Measurements from ENCODE around the gene SMYD1.

SMYD1 gene

GRCh38 chr2:88057437-88057844, 10.2 kb upstream of the SMYD1 start:
- DNase-seq, result no peak

- no peak for DNase-seq
Observed at GRCh38 chr2:88058191-88058590, 9.4 kb upstream of the SMYD1 start.

GRCh38 chr2:88059979-88060906, 7.4 kb upstream of the SMYD1 start:
- DNase-seq, result peak; percentile 42

GRCh38 chr2:88060907-88061275, 6.7 kb upstream of the SMYD1 start:
- no peak for DNase-seq

GRCh38 chr2:88061295-88061694, 6.3 kb upstream of the SMYD1 start:
- no peak for DNase-seq

- no peak for DNase-seq
Observed at GRCh38 chr2:88066543-88066942, 1.1 kb upstream of the SMYD1 start.

GRCh38 chr2:88067189-88067588, 436 bp upstream of the SMYD1 start:
- DNase-seq, result no peak

GRCh38 chr2:88068044-88068443, 419 bp downstream of the SMYD1 start:
- no peak for DNase-seq

GRCh38 chr2:88069117-88069516, 1.5 kb downstream of the SMYD1 start:
- DNase-seq, result no peak

GRCh38 chr2:88070055-88070454, 2.4 kb downstream of the SMYD1 start:
- DNase-seq, result no peak

- DNase-seq, result no peak
Observed at GRCh38 chr2:88071365-88071764, 3.7 kb downstream of the SMYD1 start.

GRCh38 chr2:88074150-88074549, 6.5 kb downstream of the SMYD1 start:
- DNase-seq, result no peak

- DNase-seq, result no peak
Observed at GRCh38 chr2:88074854-88075292, 7.2 kb downstream of the SMYD1 start.

- no peak for DNase-seq
Observed at GRCh38 chr2:88077080-88077479, 9.5 kb downstream of the SMYD1 start.

GRCh38 chr2:88078643-88079172, 11.1 kb downstream of the SMYD1 start:
- DNase-seq, result no peak

GRCh38 chr2:88080545-88080944, 12.9 kb downstream of the SMYD1 start:
- no peak for DNase-seq

- DNase-seq, result no peak
Observed at GRCh38 chr2:88081924-88082608, 14.4 kb downstream of the SMYD1 start.

- DNase-seq, result no peak
Observed at GRCh38 chr2:88082781-88083180, 15.2 kb downstream of the SMYD1 start.

- DNase-seq, result no peak
Observed at GRCh38 chr2:88085099-88085498, 17.5 kb downstream of the SMYD1 start.

- no peak for DNase-seq
Observed at GRCh38 chr2:88085602-88086001, 18.0 kb downstream of the SMYD1 start.

- no peak for DNase-seq
Observed at GRCh38 chr2:88086401-88086800, 18.8 kb downstream of the SMYD1 start.

- DNase-seq, result no peak
Observed at GRCh38 chr2:88087073-88087472, 19.4 kb downstream of the SMYD1 start.

GRCh38 chr2:88087763-88088162, 20.1 kb downstream of the SMYD1 start:
- no peak for DNase-seq

GRCh38 chr2:88088999-88089398, 21.4 kb downstream of the SMYD1 start:
- DNase-seq, result no peak

Measured in NCI-H1436 (cell line).